GM19023 (cell line): ENCODE data around the gene NPC2.

Experiments
- ATAC-seq: cut with Tn5 transposase; IDR thresholded peaks from one replicate; pipeline ENCODE4 v1.9.1; 2021; ENCODE audit warnings: mild to moderate bottlenecking, moderate library complexity; ENCODE audit not compliant: unreplicated experiment

Gene NPC2

GRCh38 chr14:74503291-74503937 is 10.3 kb upstream of the NPC2 start:
- no peak for ATAC-seq

DNA sequence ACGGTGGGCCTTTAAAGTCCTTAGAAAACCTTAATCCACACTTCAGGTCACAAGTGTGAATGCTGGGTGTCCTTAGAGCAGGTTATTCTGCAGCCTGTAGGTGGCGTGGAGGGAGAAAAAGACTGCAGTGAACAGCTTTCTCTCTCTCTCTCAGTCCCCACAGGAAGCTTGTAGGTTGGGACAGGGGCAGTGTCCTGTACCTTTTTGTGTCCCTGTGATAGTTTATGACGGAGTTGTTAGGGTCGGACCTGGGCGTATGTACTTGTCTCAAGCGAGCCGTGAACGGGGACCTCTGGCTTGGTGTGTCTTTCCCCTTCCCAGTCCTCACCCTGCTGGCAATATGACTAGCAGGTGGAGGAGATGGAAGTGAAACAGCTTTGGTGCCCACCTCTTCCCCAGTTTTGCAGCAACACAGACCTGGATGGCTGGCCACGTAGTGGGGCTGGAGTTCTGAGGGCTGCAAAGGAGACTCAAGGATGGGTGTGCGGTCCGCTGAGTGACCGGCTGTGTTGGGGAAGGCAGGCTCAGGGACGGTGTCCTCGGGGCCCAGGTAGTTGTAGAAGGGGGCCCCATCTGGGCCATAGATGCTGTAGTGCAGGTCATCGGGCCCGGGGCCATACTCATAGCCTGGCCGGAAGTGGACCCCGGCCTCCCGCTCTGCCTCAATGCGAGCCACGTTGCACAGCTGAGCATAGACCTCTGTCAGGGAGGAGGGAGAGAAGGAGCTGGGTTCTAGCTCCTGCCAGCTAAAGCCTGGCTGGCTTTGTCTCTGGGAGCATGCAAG is 9.3 kb upstream of the NPC2 start:
- ATAC-seq = no peak

GRCh38 chr14:74501691-74502090 is 8.6 kb upstream of the NPC2 start:
- ATAC-seq = no peak

- ATAC-seq = no peak
Measured at GRCh38 chr14:74501135-74501614, 8.1 kb upstream of the NPC2 start.

DNA sequence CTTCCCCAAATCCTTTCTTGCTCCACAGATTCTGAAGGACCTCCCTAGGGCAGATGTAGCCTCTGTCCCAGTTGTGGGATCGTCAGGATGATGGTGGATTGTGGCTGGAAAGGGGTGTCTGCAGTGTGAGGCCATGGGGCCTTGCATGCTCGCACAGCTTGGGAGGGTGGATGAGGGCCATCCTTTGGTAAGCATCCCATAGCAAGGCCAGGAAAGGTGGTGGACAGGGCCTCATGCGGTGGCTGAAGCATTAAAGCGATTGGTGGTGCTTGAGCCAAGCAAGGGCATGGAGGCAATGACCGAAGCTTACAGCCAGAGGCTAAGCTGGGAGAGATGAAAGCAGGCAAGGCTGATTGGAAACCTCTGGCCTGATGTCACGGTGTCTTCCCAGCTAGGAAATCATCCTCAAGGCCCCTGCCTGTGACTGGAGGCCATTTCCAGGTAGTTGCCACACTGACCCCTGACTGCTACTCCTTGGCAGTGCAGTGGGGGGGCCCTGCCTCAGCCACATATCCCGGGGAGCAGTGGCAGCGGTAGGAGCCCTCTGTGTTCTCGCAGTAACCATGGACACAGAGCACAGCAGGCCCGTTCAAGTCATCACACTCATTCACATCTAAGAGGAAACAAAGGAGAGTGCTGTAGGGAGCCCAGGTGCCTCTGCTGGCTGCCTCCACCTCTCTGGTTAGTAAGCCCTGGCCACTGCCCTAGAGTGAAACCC is 7.5 kb upstream of the NPC2 start:
- ATAC-seq = no peak

- no peak for ATAC-seq
Measured at GRCh38 chr14:74495356-74495755, 2.3 kb upstream of the NPC2 start.

- ATAC-seq = peak; percentile 88
Measured at GRCh38 chr14:74493343-74494261, 497 bp upstream of the NPC2 start, which contains the start of gene ISCA2. Gene ISCA2, plus strand, starts transcription at chr14:74493765. Its CDS starts 10 bp downstream, at chr14:74493775.

GRCh38 chr14:74491956-74492775 is 939 bp downstream of the NPC2 start:
- ATAC-seq = no peak

DNA sequence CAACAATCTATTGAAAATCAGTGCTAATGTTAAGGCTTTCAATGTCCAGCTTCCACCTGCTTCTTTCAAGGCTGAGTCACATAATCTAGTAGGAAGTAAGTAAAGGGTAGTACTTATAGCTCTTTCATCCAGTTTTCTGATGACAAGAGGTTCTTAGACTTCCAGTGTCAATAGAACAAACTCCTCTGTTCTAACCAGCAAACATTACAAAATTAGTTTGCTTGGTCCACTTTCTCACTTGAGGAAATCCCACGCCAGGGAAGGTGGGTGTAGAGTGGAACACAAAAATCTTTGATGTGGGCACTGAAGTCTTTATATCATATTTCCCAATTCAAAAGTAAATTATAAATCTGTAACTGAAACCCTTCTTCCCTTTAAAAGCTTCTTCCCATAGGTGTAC is 2.6 kb downstream of the NPC2 start:
- no peak for ATAC-seq

DNA sequence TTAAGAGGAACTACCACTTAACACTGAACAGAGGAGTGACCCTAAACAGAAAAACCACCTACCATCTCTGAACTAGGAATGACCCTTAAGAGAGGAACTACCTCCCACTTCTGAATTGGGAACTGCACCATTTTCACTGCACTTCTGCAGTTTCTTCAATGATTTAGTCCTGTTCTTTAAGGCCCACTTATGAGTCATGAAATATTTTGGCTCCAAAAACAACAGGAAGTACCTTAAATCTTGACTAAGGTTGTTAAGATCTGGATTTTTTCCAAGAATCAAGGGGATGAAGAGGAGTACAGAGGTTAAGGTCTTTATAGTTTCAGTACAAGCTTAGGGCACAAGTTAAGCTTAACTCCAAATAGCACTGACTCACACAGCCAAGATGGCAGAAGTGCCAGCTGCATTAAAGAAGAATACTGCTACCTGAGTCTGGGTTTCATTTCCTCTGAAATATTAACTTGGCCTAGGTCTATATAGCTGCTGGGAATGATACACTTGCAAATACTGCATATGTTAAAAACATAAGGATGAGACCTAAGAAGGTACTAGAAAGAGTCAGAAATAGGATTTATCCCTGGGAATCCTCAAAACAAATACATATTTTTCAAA is 4.2 kb downstream of the NPC2 start:
- no peak for ATAC-seq

DNA sequence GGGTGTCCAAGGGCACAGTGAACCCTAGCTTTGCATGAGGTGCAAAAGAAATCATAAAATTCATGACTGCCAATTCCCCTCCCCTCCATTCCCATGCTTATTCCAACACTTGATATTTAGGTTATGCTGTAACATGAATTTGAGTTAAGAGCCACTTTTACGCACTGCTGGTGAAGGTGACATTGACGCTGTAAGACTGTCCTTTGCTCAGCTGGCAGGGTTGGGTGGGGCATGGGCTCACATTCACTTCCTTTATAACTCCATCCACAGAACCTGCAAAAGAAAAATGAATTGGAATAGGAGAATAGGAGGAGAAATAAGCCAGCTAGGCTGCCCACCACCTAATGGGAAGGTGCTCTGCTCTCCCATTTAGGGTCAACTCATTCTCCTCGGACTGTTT is 6.9 kb downstream of the NPC2 start:
- no peak for ATAC-seq

- ATAC-seq = no peak
Measured at GRCh38 chr14:74483321-74483720, 9.8 kb downstream of the NPC2 start.

GRCh38 chr14:74482571-74482970 is 10.5 kb downstream of the NPC2 start:
- ATAC-seq = no peak

- no peak for ATAC-seq
Measured at GRCh38 chr14:74480046-74480445, 13.1 kb downstream of the NPC2 start.

DNA sequence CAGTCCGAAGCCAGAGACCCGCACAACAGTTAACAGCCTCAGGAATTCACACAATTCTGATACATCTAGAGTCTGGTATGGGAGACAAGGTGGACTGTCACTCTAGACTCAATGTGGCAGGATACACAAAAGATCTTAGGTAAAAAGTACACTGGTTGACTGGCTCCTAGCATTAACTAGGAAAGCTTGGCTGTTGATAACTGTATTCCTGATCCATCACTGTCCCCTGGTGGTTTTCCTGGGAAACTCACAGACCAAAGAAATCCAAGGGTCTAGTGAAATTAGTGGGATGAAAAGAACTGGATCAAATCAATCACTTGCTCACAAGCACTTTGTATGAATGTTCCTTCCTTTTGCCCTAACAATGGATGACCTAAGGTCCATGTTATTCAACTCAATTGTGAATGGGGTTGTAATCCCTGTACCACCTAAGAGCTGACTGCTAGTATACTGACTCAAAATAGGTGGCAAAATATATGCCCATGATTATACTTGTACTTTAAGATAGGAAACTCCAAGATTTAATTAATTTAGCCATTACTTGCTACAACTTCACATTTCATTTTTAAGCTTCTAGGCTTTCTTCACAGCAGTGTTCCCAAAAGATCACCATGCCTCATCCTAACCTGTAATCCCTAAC is 14.0 kb downstream of the NPC2 start:
- ATAC-seq = no peak

GRCh38 chr14:74476607-74477006 is 16.5 kb downstream of the NPC2 start:
- ATAC-seq = no peak

- no peak for ATAC-seq
Measured at GRCh38 chr14:74476107-74476506, 17.0 kb downstream of the NPC2 start.

- ATAC-seq = no peak
Measured at GRCh38 chr14:74475678-74476077, 17.4 kb downstream of the NPC2 start.

DNA sequence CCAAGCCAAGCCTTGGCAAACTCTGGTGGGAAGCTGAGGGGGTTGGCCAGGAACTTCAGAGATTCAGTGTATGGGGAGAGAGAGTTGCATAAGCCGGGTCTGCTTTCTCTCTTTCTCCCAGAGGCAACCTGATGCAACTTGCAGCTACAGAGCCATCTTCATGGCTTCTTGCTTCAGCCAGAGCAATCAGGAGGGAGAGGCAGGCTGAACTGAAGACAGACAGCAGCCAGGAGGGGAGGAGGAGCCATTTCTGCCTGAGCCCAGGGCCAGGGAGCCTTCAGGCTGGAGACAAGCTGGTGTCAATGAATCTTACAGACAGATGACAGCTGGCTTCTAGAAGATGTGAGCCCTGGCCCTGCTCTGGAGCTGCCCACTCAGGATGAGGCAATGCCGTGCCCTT is 18.7 kb downstream of the NPC2 start:
- ATAC-seq = no peak
